Mesendoderm (in vitro differentiated cells): Measurements from ENCODE around the gene SPIN1.

Experiments used
- DNase-seq: peaks from one replicate; pipeline ENCODE4 v3.0.0; 2013
- H2AK5ac ChIP-seq: 2 replicates; pipeline ENCODE4 v1.6.1; 2013; ENCODE audit warnings: low read length, inconsistent platforms
- H2BK120ac ChIP-seq: 2 replicates; pipeline ENCODE4 v1.6.1; 2013; ENCODE audit warnings: low read depth, mild to moderate bottlenecking, low read length, moderate library complexity, mixed read lengths
- H2BK15ac ChIP-seq: replicated peaks from 2 replicates; pipeline ENCODE4 v1.6.1; 2013; ENCODE audit warnings: low read depth, mild to moderate bottlenecking, moderate library complexity
- H2BK5ac ChIP-seq: 2 replicates; pipeline ENCODE4 v1.6.1; 2013; ENCODE audit warnings: low read length, inconsistent platforms
- H3K18ac ChIP-seq: 2 replicates; pipeline ENCODE4 v1.6.1; 2013; ENCODE audit warnings: mild to moderate bottlenecking, low read length, mixed read lengths
- H3K23ac ChIP-seq: one replicate; pipeline ENCODE4 v1.6.1; 2013; ENCODE audit warnings: low read length
- H3K27ac ChIP-seq: 2 replicates; pipeline ENCODE4 v1.5.1; 2013; ENCODE audit warnings: low read depth, mild to moderate bottlenecking, inconsistent platforms, low read length, moderate library complexity
- H3K27me3 ChIP-seq: 2 replicates; pipeline ENCODE4 v1.6.1; 2013; ENCODE audit warnings: low read length, control low read depth, mild to moderate bottlenecking, inconsistent platforms; ENCODE audit not compliant: insufficient read depth, poor library complexity
- H3K36me3 ChIP-seq: 2 replicates; pipeline ENCODE4 v1.6.1; 2013; ENCODE audit warnings: low read length, inconsistent platforms; ENCODE audit not compliant: control insufficient read depth, insufficient read depth
- H3K4ac ChIP-seq: one replicate; pipeline ENCODE4 v1.6.1; 2013; ENCODE audit warnings: low read depth, mild to moderate bottlenecking, low read length, moderate library complexity
- H3K4me1 ChIP-seq: 2 replicates; pipeline ENCODE4 v1.6.1; 2013; ENCODE audit warnings: low read depth, low read length, inconsistent platforms; ENCODE audit not compliant: control insufficient read depth
- H3K4me2 ChIP-seq: 2 replicates; pipeline ENCODE4 v1.6.1; 2013; ENCODE audit warnings: low read length
- H3K4me3 ChIP-seq: 2 replicates; pipeline ENCODE4 v1.5.1; 2013; ENCODE audit warnings: mild to moderate bottlenecking, low read length
- H3K56ac ChIP-seq: one replicate; pipeline ENCODE4 v1.6.1; 2013; ENCODE audit warnings: low read length
- H3K79me1 ChIP-seq: 2 replicates; pipeline ENCODE4 v1.6.1; 2013; ENCODE audit warnings: low read length, inconsistent platforms
- H3K79me2 ChIP-seq: 2 replicates; pipeline ENCODE4 v1.6.1; 2013; ENCODE audit warnings: mild to moderate bottlenecking, low read length; ENCODE audit not compliant: control insufficient read depth, insufficient read depth
- H3K9ac ChIP-seq: 2 replicates; pipeline ENCODE4 v1.6.1; 2013; ENCODE audit warnings: low read length, inconsistent platforms
- H4K5ac ChIP-seq: one replicate; pipeline ENCODE4 v1.6.1; 2013; ENCODE audit warnings: low read length
- H4K8ac ChIP-seq: one replicate; pipeline ENCODE4 v1.6.1; 2013; ENCODE audit warnings: low read depth, mild to moderate bottlenecking, control low read depth, low read length, moderate library complexity
- WGBS: extraction: QIAGEN DNeasy Blood & Tissue Kit; methylation state at CpG from one replicate; pipeline ENCODE4 v1.1.7; 2013; ENCODE audit warnings: low lambda C conversion rate, missing lambda C conversion rate; ENCODE audit not compliant: insufficient coverage; ENCODE audit errors: extremely low coverage; 5-methylcytosine and 5-hydroxymethylcytosine counted together

Gene SPIN1

GRCh38 chr9:88396836-88397577 is 8.8 kb downstream of the SPIN1 start:
- Histone ChIP-seq H3K27me3 (no peaks in the 10 kb centered on the region), H3K23ac (no peak overlapping the region), H3K79me2 (peaks cover 86% of the 10 kb centered on the region), H3K36me3 (no peaks in the 10 kb centered on the region), H3K4ac (no peak overlapping the region), H4K8ac (no peak overlapping the region), H2BK5ac (no peak overlapping the region), H4K5ac (no peak overlapping the region), H3K79me1 (peaks cover 7% of the 10 kb centered on the region), H3K4me2 (no peak overlapping the region), H3K27ac (no peak overlapping the region), H3K9ac (no peak overlapping the region), H3K4me3 (no peak overlapping the region), H2BK120ac (no peak overlapping the region), H2AK5ac (no peak overlapping the region), H3K4me1 (peaks cover 2% of the 10 kb centered on the region), H2BK15ac (no peak overlapping the region), H3K18ac (no peak overlapping the region), H3K56ac (no peak overlapping the region)
- no CpG with 5 or more reads among the region's 3 CpGs for WGBS
- DNase-seq, result no peak

GRCh38 chr9:88398016-88398415 is 9.8 kb downstream of the SPIN1 start:
- H3K18ac ChIP-seq, result no peak overlapping the region
- H3K4ac ChIP-seq, result no peak overlapping the region
- no peak overlapping the region for H4K5ac ChIP-seq
- H3K4me1 ChIP-seq, result peaks cover 2% of the 10 kb centered on the region
- peaks cover 7% of the 10 kb centered on the region for H3K79me1 ChIP-seq
- no peaks in the 10 kb centered on the region for H3K36me3 ChIP-seq
- no peaks in the 10 kb centered on the region for H3K27me3 ChIP-seq
- no peak overlapping the region for H3K4me3 ChIP-seq
- H3K23ac ChIP-seq, result no peak overlapping the region
- no peak overlapping the region for H3K9ac ChIP-seq
- no peak overlapping the region for H3K56ac ChIP-seq
- H4K8ac ChIP-seq, result no peak overlapping the region
- no peak overlapping the region for H2AK5ac ChIP-seq
- no peak overlapping the region for H2BK5ac ChIP-seq
- no peak overlapping the region for H3K27ac ChIP-seq
- WGBS, result no CpG with 5 or more reads among the region's 5 CpGs
- peaks cover 86% of the 10 kb centered on the region for H3K79me2 ChIP-seq
- DNase-seq, result no peak
- H2BK120ac ChIP-seq, result no peak overlapping the region
- H2BK15ac ChIP-seq, result no peak overlapping the region
- H3K4me2 ChIP-seq, result no peak overlapping the region

GRCh38 chr9:88399966-88400365 is 11.7 kb downstream of the SPIN1 start:
- DNase-seq, result peak; percentile 44
- H3K27ac ChIP-seq, result no peak overlapping the region
- no CpG with 5 or more reads among the region's 3 CpGs for WGBS

GRCh38 chr9:88403340-88403739 is 15.1 kb downstream of the SPIN1 start:
- Histone ChIP-seq H2AK5ac (no peak overlapping the region), H4K5ac (no peak overlapping the region), H3K27me3 (no peaks in the 10 kb centered on the region), H2BK15ac (no peak overlapping the region), H3K4ac (no peak overlapping the region), H3K36me3 (no peaks in the 10 kb centered on the region), H3K27ac (no peak overlapping the region), H3K4me1 (peaks cover 2% of the 10 kb centered on the region), H4K8ac (no peak overlapping the region), H3K79me2 (peaks cover 82% of the 10 kb centered on the region), H3K79me1 (peaks cover 4% of the 10 kb centered on the region), H3K56ac (no peak overlapping the region), H2BK120ac (no peak overlapping the region), H2BK5ac (no peak overlapping the region), H3K23ac (no peak overlapping the region), H3K4me3 (no peak overlapping the region), H3K4me2 (no peak overlapping the region), H3K9ac (no peak overlapping the region), H3K18ac (no peak overlapping the region)
- WGBS, result no CpG with 5 or more reads among the region's 4 CpGs
- DNase-seq, result no peak

More at GRCh38 chr9:88399966-88400365, 11.7 kb downstream of the SPIN1 start:
- Histone ChIP-seq H3K23ac (no peak overlapping the region), H3K36me3 (no peaks in the 10 kb centered on the region), H3K27me3 (no peaks in the 10 kb centered on the region), H3K4me3 (no peak overlapping the region), H3K18ac (no peak overlapping the region), H2BK15ac (no peak overlapping the region), H3K79me2 (peaks cover 87% of the 10 kb centered on the region), H3K4ac (no peak overlapping the region), H2BK120ac (no peak overlapping the region), H3K56ac (no peak overlapping the region), H4K8ac (no peak overlapping the region), H2BK5ac (no peak overlapping the region), H2AK5ac (no peak overlapping the region), H4K5ac (no peak overlapping the region), H3K9ac (no peak overlapping the region), H3K4me1 (peaks cover 2% of the 10 kb centered on the region), H3K79me1 (peaks cover 7% of the 10 kb centered on the region), H3K4me2 (no peak overlapping the region)

GRCh38 chr9:88406051-88406450 is 17.8 kb downstream of the SPIN1 start:
- no CpG with 5 or more reads among the region's 7 CpGs for WGBS
- Histone ChIP-seq H3K18ac (no peak overlapping the region), H3K4me1 (no peaks in the 10 kb centered on the region), H2AK5ac (no peak overlapping the region), H3K4me3 (no peak overlapping the region), H3K27me3 (no peaks in the 10 kb centered on the region), H2BK5ac (no peak overlapping the region), H3K4ac (no peak overlapping the region), H3K56ac (no peak overlapping the region), H3K9ac (no peak overlapping the region), H3K27ac (no peak overlapping the region), H3K79me1 (peaks cover 3% of the 10 kb centered on the region), H3K36me3 (no peaks in the 10 kb centered on the region), H3K79me2 (peaks cover 77% of the 10 kb centered on the region), H4K8ac (no peak overlapping the region), H3K4me2 (no peak overlapping the region), H3K23ac (no peak overlapping the region), H4K5ac (no peak overlapping the region), H2BK15ac (no peak overlapping the region), H2BK120ac (no peak overlapping the region)
- DNase-seq, result no peak

- Histone ChIP-seq H2BK15ac (no peak overlapping the region), H3K18ac (no peak overlapping the region), H3K4me2 (no peak overlapping the region), H2BK120ac (no peak overlapping the region), H3K4me1 (no peaks in the 10 kb centered on the region), H3K27ac (no peak overlapping the region), H3K4me3 (no peak overlapping the region), H3K36me3 (peaks cover 2% of the 10 kb centered on the region), H3K56ac (no peak overlapping the region), H2AK5ac (no peak overlapping the region), H2BK5ac (no peak overlapping the region), H3K79me1 (peaks cover 12% of the 10 kb centered on the region), H3K9ac (no peak overlapping the region), H4K5ac (no peak overlapping the region), H3K27me3 (no peaks in the 10 kb centered on the region), H3K23ac (no peak overlapping the region), H3K4ac (no peak overlapping the region), H4K8ac (no peak overlapping the region), H3K79me2 (peaks cover 81% of the 10 kb centered on the region)
- WGBS, result no CpG with 5 or more reads among the region's 4 CpGs
- no peak for DNase-seq
Measured at GRCh38 chr9:88411471-88411870, 23.2 kb downstream of the SPIN1 start.
